Epithelial cell of proximal tubule (primary cell): Measurements from ENCODE around the gene PEF1. TPM values are rescaled to one million over a fixed set of nuclear protein-coding genes. Genes with fewer than 3 reads are reported as not detected.

Source experiments
- DNase-seq: peaks from one replicate; pipeline ENCODE4 v3.0.0-alpha.2; 2011; ENCODE audit warnings: low read depth
- H3K4me3 ChIP-seq: 2 replicates; pipeline ENCODE4 v1.5.1; 2011; ENCODE audit warnings: low read depth, mild to moderate bottlenecking, low read length
- total RNA-seq: library from RNA; depleted of rRNA; stranded (reverse); fragments of >200 nt; gene quantifications from 2 replicates; pipeline ENCODE4 v1.2.3, GENCODE V29; 2015
- TF ChIP-seq, protein P1 (sequence below): conservative IDR thresholded peaks from 2 replicates; pipeline ENCODE4 v1.5.1; 2012; ENCODE audit warnings: low read depth, mild to moderate bottlenecking, low read length

PEF1 gene
- total RNA-seq, 1 donor from 2014 or later: 71.7 TPM

DNA sequence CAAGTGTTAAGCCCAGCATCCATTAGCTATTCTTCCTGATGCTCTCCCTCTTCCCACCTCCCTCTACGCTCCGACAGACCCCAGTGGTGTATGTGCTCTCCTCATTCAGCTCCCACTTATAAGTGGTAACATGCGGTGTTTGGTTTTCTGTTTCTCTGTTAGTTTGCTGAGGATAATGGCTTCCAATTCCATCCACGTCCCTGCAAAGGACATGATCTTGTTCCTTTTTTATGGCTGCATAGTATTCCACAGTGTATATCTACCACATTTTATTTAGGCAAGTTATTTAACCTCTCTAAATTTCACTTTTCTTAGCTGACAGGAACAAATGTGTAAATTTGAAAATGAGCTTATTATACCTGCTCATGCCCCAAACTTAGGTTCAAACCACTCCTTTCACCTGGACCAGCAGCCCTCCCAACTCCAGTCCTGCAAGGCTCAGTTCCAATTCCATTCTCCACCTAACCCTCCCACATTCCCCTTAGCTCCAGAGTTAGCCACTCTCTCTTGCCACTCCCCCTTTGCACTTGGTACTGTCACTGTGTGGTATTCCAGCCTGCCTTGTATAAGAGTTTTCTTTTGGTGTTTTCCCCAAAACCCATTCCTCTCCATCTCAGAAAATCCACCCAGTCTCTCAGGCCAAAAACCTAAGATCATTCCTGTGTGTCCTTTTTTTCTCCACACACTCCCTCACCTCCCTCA is 1.7 kb upstream of the PEF1 start:
- H3K4me3 ChIP-seq: no peak overlapping the region
- TF ChIP-seq, protein P1, sequence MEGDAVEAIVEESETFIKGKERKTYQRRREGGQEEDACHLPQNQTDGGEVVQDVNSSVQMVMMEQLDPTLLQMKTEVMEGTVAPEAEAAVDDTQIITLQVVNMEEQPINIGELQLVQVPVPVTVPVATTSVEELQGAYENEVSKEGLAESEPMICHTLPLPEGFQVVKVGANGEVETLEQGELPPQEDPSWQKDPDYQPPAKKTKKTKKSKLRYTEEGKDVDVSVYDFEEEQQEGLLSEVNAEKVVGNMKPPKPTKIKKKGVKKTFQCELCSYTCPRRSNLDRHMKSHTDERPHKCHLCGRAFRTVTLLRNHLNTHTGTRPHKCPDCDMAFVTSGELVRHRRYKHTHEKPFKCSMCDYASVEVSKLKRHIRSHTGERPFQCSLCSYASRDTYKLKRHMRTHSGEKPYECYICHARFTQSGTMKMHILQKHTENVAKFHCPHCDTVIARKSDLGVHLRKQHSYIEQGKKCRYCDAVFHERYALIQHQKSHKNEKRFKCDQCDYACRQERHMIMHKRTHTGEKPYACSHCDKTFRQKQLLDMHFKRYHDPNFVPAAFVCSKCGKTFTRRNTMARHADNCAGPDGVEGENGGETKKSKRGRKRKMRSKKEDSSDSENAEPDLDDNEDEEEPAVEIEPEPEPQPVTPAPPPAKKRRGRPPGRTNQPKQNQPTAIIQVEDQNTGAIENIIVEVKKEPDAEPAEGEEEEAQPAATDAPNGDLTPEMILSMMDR: no peak
- no peak for DNase-seq

DNA sequence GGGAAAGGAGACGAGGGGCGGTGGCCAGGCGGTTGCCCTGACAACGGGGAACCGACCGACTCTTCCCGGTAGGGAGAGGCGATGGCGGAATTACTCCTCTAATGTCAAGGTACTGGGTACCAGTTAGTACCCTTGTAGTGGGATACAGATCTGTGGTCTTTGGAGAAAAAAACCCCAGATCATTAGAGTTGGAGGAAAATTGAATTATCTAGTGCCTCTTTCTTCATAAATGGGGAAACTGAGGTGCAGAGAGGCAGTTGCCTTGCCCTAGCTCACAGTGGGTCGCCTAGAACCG is 545 bp upstream of the PEF1 start:
- no peak for DNase-seq
- H3K4me3 ChIP-seq: peak overlapping the region; percentile 98
- TF ChIP-seq, protein P1: no peak

DNA sequence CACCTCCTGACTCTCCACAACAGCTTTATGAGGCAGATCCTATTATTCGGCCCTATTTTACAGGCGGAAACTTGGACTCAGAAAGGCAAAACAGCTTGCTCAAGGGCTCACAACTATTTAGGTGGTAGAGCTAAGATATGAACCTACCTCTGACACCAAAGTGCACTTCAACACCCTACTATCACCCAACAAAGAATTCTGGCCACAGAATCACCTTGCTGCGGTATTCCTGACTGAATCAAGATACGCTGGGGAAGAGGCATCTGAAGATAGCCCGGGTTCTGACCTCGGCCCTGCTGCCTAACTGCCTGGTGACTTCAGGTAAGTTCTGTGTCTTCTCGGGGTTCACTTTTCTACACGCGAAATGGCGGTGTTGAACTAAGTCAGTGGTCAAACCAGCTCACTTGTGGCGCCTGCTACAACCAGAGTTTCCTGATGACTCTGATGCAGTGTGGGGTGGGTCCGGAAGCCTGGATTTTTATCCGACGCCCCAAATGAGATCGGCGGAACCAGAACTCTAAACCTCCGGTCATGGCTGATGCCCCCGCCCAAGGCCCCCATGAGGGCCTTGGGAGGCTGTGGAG is 608 bp downstream of the PEF1 start:
- no peak for DNase-seq
- TF ChIP-seq, protein P1: no peak
- peak overlapping the region; percentile 98 for H3K4me3 ChIP-seq

DNA sequence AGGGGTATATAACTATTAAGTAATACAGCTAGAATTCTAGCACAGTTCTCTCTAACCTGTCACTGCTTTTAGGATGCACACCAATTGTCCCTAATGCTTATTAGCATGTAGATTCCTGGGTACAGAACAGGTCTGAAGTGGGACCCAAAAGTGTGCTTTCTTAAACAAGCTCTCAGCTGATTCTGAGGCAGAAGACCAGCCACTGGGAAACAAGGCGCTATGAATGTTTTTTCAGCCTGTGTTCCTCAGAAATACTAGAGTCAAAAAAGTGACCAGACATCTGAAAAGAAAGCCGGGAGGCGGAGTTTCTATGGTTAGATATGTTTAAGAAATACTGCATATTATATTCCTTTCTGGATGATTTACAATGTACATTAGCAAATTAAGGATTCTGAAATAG is 1.8 kb downstream of the PEF1 start:
- TF ChIP-seq, protein P1: no peak
- H3K4me3 ChIP-seq: no peak overlapping the region
- DNase-seq: no peak

DNA sequence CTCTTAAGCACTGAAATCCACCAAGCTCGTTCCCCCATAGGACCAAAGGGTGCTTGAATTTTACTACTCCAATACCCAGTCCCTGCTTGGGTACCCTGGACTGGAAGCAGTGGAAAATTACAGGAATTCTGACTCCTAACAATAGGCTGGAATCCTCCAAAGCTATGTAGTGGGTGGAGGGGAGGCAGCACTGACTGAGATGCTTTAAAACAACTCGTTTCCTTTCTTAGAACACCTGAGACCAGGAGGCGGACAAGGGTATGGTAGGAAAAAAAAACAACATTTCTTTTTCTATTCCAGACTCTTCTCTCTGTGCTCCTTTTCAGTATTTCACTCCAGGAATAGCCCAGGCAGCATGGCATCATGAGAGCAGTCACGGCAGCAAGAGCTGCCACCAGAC is 2.3 kb downstream of the PEF1 start:
- no peak for DNase-seq
- H3K4me3 ChIP-seq: no peak overlapping the region
- TF ChIP-seq, protein P1: no peak

DNA sequence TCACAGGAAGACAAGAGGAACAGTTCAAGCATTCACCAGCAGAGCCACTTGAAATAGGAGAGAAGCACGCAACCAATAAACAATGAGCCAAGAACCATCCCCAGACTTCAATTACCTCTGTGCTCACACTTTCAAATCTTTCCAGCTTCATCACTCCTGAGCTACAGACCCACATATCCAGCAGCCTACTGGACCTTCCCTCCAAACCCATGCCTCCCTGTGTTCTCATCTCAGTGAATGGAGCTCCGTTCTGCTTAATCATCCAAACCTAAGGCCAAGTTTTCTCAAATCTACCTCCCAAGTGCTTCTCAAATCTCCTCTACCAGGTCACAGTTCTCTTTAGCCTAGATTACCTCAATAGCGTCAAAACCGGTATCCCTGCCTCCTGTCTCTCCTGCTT is 3.7 kb downstream of the PEF1 start:
- H3K4me3 ChIP-seq: no peak overlapping the region
- DNase-seq: no peak

More for the DNA sequence above, 3.7 kb downstream of the PEF1 start:
- TF ChIP-seq, protein P1: no peak
